ENCODE results near the gene SELENOO. TPM values are rescaled to one million over a fixed set of nuclear protein-coding genes. Genes with fewer than 3 reads are reported as not detected.

SELENOO gene
- total RNA-seq, 1 experiment from 2014 or later: 32.8 TPM

GRCh38 chr22:50153056-50153755 is 47.6 kb upstream of the SELENOO start:
- Histone ChIP-seq H3K9ac (ENCODE audit: low read length) (no peak overlapping the region), H3K4me3 (ENCODE audit: low read length) (no peak overlapping the region), H3K4me2 (ENCODE audit: low read length) (no peak overlapping the region), H3K4me1 (ENCODE audit: insufficient read depth, low read length) (no peaks in the 10 kb centered on the region), H3K27me3 (ENCODE audit: low read length) (no peaks in the 10 kb centered on the region), H3K27ac (ENCODE audit: low read length) (no peak overlapping the region), H3K36me3 (ENCODE audit: low read depth, low read length) (no peaks in the 10 kb centered on the region), H3K9me2 (replicated peaks; ENCODE audit: low read length) (no peaks in the 10 kb centered on the region), H4K20me1 (ENCODE audit: low read length) (no peaks in the 10 kb centered on the region), H3K9me3 (ENCODE audit: low read length) (no peaks in the 10 kb centered on the region), H2AFZ (ENCODE audit: low read length) (no peak overlapping the region), H3F3A (ENCODE audit: low read length, unreplicated experiment) (no peaks in the 10 kb centered on the region), H3K79me2 (ENCODE audit: low read length) (no peaks in the 10 kb centered on the region)
- CTCF ChIA-PET: no interaction called here
- no TSS peak for BruUV-seq (replicated peaks)
- TF ChIP-seq EZH2phosphoT487 (IDR thresholded peaks at IDR 0.05; ENCODE audit: borderline replicate concordance, low read length) (no peak), EZH2 (IDR thresholded peaks at IDR 0.05; ENCODE audit: low read length, unreplicated experiment) (no peak), CTCF (conservative IDR thresholded peaks at IDR 0.05; ENCODE audit: low read depth, low read length) (no peak)
- POLR2A ChIA-PET (ENCODE audit: unreplicated experiment): no interaction called here
- no peak for DNase-seq
- intact Hi-C loops (cut with micrococcal nuclease): no loop called here
- ATAC-seq: no peak

- no peaks in the 10 kb centered on the region for H3K27me3 ChIP-seq (ENCODE audit: low read length)
- no peaks in the 10 kb centered on the region for H3K9me2 ChIP-seq (replicated peaks; ENCODE audit: low read length)
- H3K36me3 ChIP-seq (ENCODE audit: low read depth, low read length): no peaks in the 10 kb centered on the region
- H3K4me1 ChIP-seq (ENCODE audit: insufficient read depth, low read length): no peaks in the 10 kb centered on the region
- TF ChIP-seq EZH2 (IDR thresholded peaks at IDR 0.05; ENCODE audit: low read length, unreplicated experiment) (no peak), CTCF (conservative IDR thresholded peaks at IDR 0.05; ENCODE audit: low read depth, low read length) (no peak), EZH2phosphoT487 (IDR thresholded peaks at IDR 0.05; ENCODE audit: borderline replicate concordance, low read length) (no peak)
- H3K9me3 ChIP-seq (ENCODE audit: low read length): no peaks in the 10 kb centered on the region
- CTCF ChIA-PET: no interaction called here
- intact Hi-C loops (cut with micrococcal nuclease): no loop called here
- DNase-seq (no peak), ATAC-seq (no peak)
- H4K20me1 ChIP-seq (ENCODE audit: low read length): no peaks in the 10 kb centered on the region
- H3K9ac ChIP-seq (ENCODE audit: low read length): no peak overlapping the region
- POLR2A ChIA-PET (ENCODE audit: unreplicated experiment): no interaction called here
- no TSS peak for BruUV-seq (replicated peaks)
- H3F3A ChIP-seq (ENCODE audit: low read length, unreplicated experiment): no peaks in the 10 kb centered on the region
- no peak overlapping the region for H2AFZ ChIP-seq (ENCODE audit: low read length)
- H3K27ac ChIP-seq (ENCODE audit: low read length): no peak overlapping the region
- H3K79me2 ChIP-seq (ENCODE audit: low read length): no peaks in the 10 kb centered on the region
- no peak overlapping the region for H3K4me2 ChIP-seq (ENCODE audit: low read length)
- no peak overlapping the region for H3K4me3 ChIP-seq (ENCODE audit: low read length)
Observed at GRCh38 chr22:50153756-50154140, 47.1 kb upstream of the SELENOO start.

- intact Hi-C loops (cut with micrococcal nuclease): no loop called here
- POLR2A ChIA-PET (ENCODE audit: unreplicated experiment): no interaction called here
- DNase-seq (no peak), ATAC-seq (no peak)
- Histone ChIP-seq H3K9ac (ENCODE audit: low read length) (no peak overlapping the region), H3K4me3 (ENCODE audit: low read length) (no peak overlapping the region), H4K20me1 (ENCODE audit: low read length) (no peaks in the 10 kb centered on the region), H3K36me3 (ENCODE audit: low read depth, low read length) (no peaks in the 10 kb centered on the region), H3K27ac (ENCODE audit: low read length) (no peak overlapping the region), H3K27me3 (ENCODE audit: low read length) (no peaks in the 10 kb centered on the region), H3K4me2 (ENCODE audit: low read length) (no peak overlapping the region), H3K9me3 (ENCODE audit: low read length) (no peaks in the 10 kb centered on the region), H3K4me1 (ENCODE audit: insufficient read depth, low read length) (no peaks in the 10 kb centered on the region), H2AFZ (ENCODE audit: low read length) (no peak overlapping the region), H3K79me2 (ENCODE audit: low read length) (no peaks in the 10 kb centered on the region), H3F3A (ENCODE audit: low read length, unreplicated experiment) (no peaks in the 10 kb centered on the region), H3K9me2 (replicated peaks; ENCODE audit: low read length) (no peaks in the 10 kb centered on the region)
- no TSS peak for BruUV-seq (replicated peaks)
- TF ChIP-seq EZH2 (IDR thresholded peaks at IDR 0.05; ENCODE audit: low read length, unreplicated experiment): no peak
- TF ChIP-seq CTCF (conservative IDR thresholded peaks at IDR 0.05; ENCODE audit: low read depth, low read length): no peak
- TF ChIP-seq EZH2phosphoT487 (IDR thresholded peaks at IDR 0.05; ENCODE audit: borderline replicate concordance, low read length): no peak
- CTCF ChIA-PET: no interaction called here
Observed at GRCh38 chr22:50157709-50158375, 43.0 kb upstream of the SELENOO start.

All from PC-3 (cell line).